ENCODE measurements around the gene ACTRT2.

- no peak for TF ChIP-seq EZH2 (IDR thresholded peaks at IDR 0.05; ENCODE audit: insufficient read depth, poor library complexity, severe bottlenecking)
- TF ChIP-seq EZH2phosphoT487 (IDR thresholded peaks at IDR 0.05; ENCODE audit: insufficient read depth, low read depth) = no peak
Measured at GRCh38 chr1:2981981-2982614, 39.2 kb upstream of the ACTRT2 start.
